GM12878 (cell line): ENCODE data around the gene WFIKKN1. TPM values are rescaled to one million over a fixed set of nuclear protein-coding genes. Genes with fewer than 3 reads are reported as not detected.

Source experiments
- CHD4 ChIP-seq: fragments of 200-600 bp; sonication (generic); IDR thresholded peaks from 2 replicates; pipeline ENCODE4 v1.6.1; 2016; ENCODE audit warnings: mild to moderate bottlenecking
- CREM ChIP-seq: IDR thresholded peaks from 2 replicates; pipeline ENCODE4 v1.6.1; 2014; ENCODE audit warnings: antibody characterized with exemption, low read depth
- HDAC6 ChIP-seq: fragments of 200-600 bp; sonication (generic); IDR thresholded peaks from one replicate; pipeline ENCODE4 v1.8.0; 2017; ENCODE audit warnings: antibody characterized with exemption; ENCODE audit not compliant: unreplicated experiment
- MTA2 ChIP-seq: fragments of 450-650 bp; IDR thresholded peaks from 2 replicates; pipeline ENCODE4 v1.6.1; 2016; ENCODE audit warnings: low read depth, mild to moderate bottlenecking, moderate library complexity
- RFX5 ChIP-seq: IDR thresholded peaks from 2 replicates; pipeline ENCODE4 v1.6.1; 2011; ENCODE audit warnings: low read depth, low read length, improper control_type of control experiment
- SREBF2 ChIP-seq: IDR thresholded peaks from 2 replicates; pipeline ENCODE4 v1.6.1; 2012; ENCODE audit warnings: mild to moderate bottlenecking, low read length
- SUPT20H ChIP-seq: IDR thresholded peaks from 2 replicates; pipeline ENCODE4 v1.6.1; 2011; ENCODE audit warnings: low read depth, mild to moderate bottlenecking, low read length, moderate library complexity, borderline replicate concordance; ENCODE audit not compliant: control insufficient read depth
- polyA plus RNA-seq, 11 experiments: library from polyadenylated mRNA; depleted of rRNA in 4 of 11; unstranded in 6 of 11; stranded (reverse) in 5 of 11; fragments of >200 nt; fragmentation: Nextera tagmentation in 4 of 11; fragmentation: Illumina TruSeq in 1 of 11; extraction: Ambion mirVana in 4 of 11; extraction: Trizol in 1 of 11; gene quantifications; 1 replicate in 1 of 11; 2 replicates in 10 of 11; pipeline versions ENCODE4 v1.2.1 to v1.2.3, GENCODE V29; 2011 to 2016; ENCODE audit warnings: inconsistent platforms in 2 of 11, missing spikeins in 2 of 11, low read depth in 1 of 11
- total RNA-seq, 4 experiments: library from RNA; depleted of rRNA in 3 of 4; stranded (reverse); fragments of >200 nt in 3 of 4; fragmentation: Illumina TruSeq in 1 of 4; extraction: Trizol in 1 of 4; gene quantifications; 2 replicates each; pipeline versions ENCODE4 v1.2.1 to v1.2.3, GENCODE V29; 2013 to 2021
- TF ChIP-seq, protein P1 (sequence below): fragments of 450-650 bp; IDR thresholded peaks from 2 replicates; pipeline ENCODE4 v1.6.1; 2017; ENCODE audit warnings: borderline replicate concordance
- TF ChIP-seq, protein P2 (sequence below): IDR thresholded peaks from 2 replicates; pipeline ENCODE4 v1.6.1; 2011; ENCODE audit warnings: borderline replicate concordance, low read depth, mild to moderate bottlenecking, moderate library complexity, mixed read lengths, low read length; ENCODE audit not compliant: insufficient read depth; ENCODE audit errors: extremely low read length

Gene WFIKKN1
- total and polyA plus RNA-seq, 10 of the 15 experiments (the other 5 are each of a cell fraction or from before 2014, with no cell fraction given) = 0.01 to 0.41 (median 0.05) TPM; not detected in 2

DNA sequence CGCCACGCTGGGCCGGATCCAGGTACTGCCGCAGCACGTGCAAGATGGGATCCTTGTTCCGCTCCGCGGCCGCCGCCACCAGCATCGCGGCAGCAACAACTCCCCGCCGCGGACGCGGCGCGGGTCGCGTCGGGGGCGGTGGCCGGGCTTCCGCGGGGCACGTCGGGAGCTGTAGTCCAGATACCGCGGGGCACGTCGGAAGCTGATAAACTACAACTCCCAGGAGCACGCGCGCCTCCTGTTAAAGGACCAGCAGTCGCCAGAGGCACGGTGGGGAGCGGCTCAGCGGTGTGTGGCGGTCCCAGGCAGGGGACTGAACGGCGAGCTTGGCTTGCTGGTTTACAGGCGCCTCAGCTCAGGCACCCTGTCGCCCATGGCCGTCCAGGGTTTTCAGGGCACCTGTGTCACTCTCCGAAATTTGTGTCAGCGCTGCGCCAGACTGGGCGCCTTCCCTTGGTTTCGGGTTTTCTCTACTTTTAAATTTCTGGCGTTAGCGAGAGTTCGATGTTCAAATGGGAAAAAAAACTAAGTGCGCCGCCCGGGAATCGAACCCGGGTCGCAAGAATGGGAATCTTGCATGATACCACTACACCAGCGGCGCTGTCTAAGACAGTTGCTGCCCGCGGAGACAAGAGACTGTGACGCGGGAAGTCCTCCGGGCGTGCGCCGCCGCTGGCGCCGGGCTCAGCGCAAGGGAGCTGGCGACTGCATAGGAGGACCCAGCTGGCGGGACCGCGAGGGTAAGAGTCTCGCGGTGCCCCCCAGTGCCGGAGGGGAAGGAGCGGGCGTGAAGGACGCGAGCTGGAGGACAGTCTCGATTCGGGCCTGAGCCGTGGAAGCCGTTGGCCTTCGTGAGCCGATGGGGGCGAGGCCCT, 5.7 kb downstream of the WFIKKN1 start, which contains the start of gene METTL26 (continued):
- TF ChIP-seq SREBF2 = peak; percentile 96
- TF ChIP-seq, protein P1, sequence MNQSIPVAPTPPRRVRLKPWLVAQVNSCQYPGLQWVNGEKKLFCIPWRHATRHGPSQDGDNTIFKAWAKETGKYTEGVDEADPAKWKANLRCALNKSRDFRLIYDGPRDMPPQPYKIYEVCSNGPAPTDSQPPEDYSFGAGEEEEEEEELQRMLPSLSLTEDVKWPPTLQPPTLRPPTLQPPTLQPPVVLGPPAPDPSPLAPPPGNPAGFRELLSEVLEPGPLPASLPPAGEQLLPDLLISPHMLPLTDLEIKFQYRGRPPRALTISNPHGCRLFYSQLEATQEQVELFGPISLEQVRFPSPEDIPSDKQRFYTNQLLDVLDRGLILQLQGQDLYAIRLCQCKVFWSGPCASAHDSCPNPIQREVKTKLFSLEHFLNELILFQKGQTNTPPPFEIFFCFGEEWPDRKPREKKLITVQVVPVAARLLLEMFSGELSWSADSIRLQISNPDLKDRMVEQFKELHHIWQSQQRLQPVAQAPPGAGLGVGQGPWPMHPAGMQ = peak; percentile 65; the same call in 1 of the 2 replicates
- peak; percentile 78 for TF ChIP-seq CREM
- TF ChIP-seq HDAC6 = no peak
- TF ChIP-seq MTA2 = no peak
- no peak for TF ChIP-seq RFX5
- TF ChIP-seq CHD4 = no peak
- TF ChIP-seq, protein P2, sequence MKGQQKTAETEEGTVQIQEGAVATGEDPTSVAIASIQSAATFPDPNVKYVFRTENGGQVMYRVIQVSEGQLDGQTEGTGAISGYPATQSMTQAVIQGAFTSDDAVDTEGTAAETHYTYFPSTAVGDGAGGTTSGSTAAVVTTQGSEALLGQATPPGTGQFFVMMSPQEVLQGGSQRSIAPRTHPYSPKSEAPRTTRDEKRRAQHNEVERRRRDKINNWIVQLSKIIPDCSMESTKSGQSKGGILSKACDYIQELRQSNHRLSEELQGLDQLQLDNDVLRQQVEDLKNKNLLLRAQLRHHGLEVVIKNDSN = no peak
- no peak for TF ChIP-seq SUPT20H
